Fibroblast of mammary gland (primary cell): ENCODE data around the gene GIMAP1.

Source experiments
- DNase-seq: peaks from one replicate; pipeline ENCODE4 v3.0.0-alpha.2; 2010; ENCODE audit warnings: low read depth
- H3K4me3 ChIP-seq: 2 replicates; pipeline ENCODE4 v1.5.1; 2011; ENCODE audit warnings: low read depth, mild to moderate bottlenecking, low read length, moderate library complexity; ENCODE audit not compliant: control insufficient read depth
- CTCF ChIP-seq: conservative IDR thresholded peaks from 2 replicates; pipeline ENCODE4 v1.5.1; 2011; ENCODE audit warnings: low read depth, low read length, inconsistent platforms; ENCODE audit not compliant: control insufficient read depth, insufficient read depth

Gene GIMAP1

GRCh38 chr7:150732786-150733481, 16.5 kb downstream of the GIMAP1 start:
- H3K4me3 ChIP-seq = no peak overlapping the region
- no peak for TF ChIP-seq CTCF
- DNase-seq = no peak

- no peak for DNase-seq
- no peak for TF ChIP-seq CTCF
- no peak overlapping the region for H3K4me3 ChIP-seq
Observed at GRCh38 chr7:150733482-150734095, 17.2 kb downstream of the GIMAP1 start.

- no peak for DNase-seq
- H3K4me3 ChIP-seq = no peak overlapping the region
- no peak for TF ChIP-seq CTCF
Observed at GRCh38 chr7:150734254-150734653, 17.8 kb downstream of the GIMAP1 start.

GRCh38 chr7:150735596-150736358, 19.4 kb downstream of the GIMAP1 start:
- TF ChIP-seq CTCF = no peak
- H3K4me3 ChIP-seq = no peak overlapping the region
- DNase-seq = no peak

- H3K4me3 ChIP-seq = no peak overlapping the region
- TF ChIP-seq CTCF = no peak
- no peak for DNase-seq
Observed at GRCh38 chr7:150736864-150737263, 20.5 kb downstream of the GIMAP1 start.

GRCh38 chr7:150737265-150738055, 21.0 kb downstream of the GIMAP1 start, which contains the start of gene GIMAP5:
Gene GIMAP5, plus strand, starts transcription at chr7:150737418. Its CDS starts 3,467 bp downstream, at chr7:150740885.
- DNase-seq = no peak
- TF ChIP-seq CTCF = no peak
- H3K4me3 ChIP-seq = no peak within 1 kb of the TSS
